NK-92 (cell line): Measurements from ENCODE around the gene ASB6.

Experiments used
- DNase-seq: peaks from one replicate; lab custom pipeline; 2025; ENCODE audit not compliant: unreplicated experiment; lab: John Stamatoyannopoulos, UW

ASB6 gene

GRCh38 chr9:129641750-129642585 is at the start of gene ASB6:
Gene ASB6, minus strand, starts transcription at chr9:129642151. Its CDS starts 152 bp downstream, at chr9:129641999.
- peak; percentile 41 for DNase-seq

- DNase-seq, result no peak
Measured at GRCh38 chr9:129688285-129689043, 46.5 kb upstream of the ASB6 start.

- no peak for DNase-seq
Measured at GRCh38 chr9:129687391-129687790, 45.4 kb upstream of the ASB6 start.

GRCh38 chr9:129686736-129687135 is 44.8 kb upstream of the ASB6 start:
- no peak for DNase-seq

- DNase-seq, result no peak
Measured at GRCh38 chr9:129685933-129686259, 43.9 kb upstream of the ASB6 start.

GRCh38 chr9:129685220-129685932 is 43.4 kb upstream of the ASB6 start:
- DNase-seq, result no peak

- no peak for DNase-seq
Measured at GRCh38 chr9:129682381-129682780, 40.4 kb upstream of the ASB6 start.

- no peak for DNase-seq
Measured at GRCh38 chr9:129681924-129682323, 40.0 kb upstream of the ASB6 start.

- DNase-seq, result no peak
Measured at GRCh38 chr9:129679537-129679936, 37.6 kb upstream of the ASB6 start.

- DNase-seq, result no peak
Measured at GRCh38 chr9:129678844-129679243, 36.9 kb upstream of the ASB6 start.

- no peak for DNase-seq
Measured at GRCh38 chr9:129677456-129677855, 35.5 kb upstream of the ASB6 start.

GRCh38 chr9:129676975-129677374 is 35.0 kb upstream of the ASB6 start:
- no peak for DNase-seq

GRCh38 chr9:129676287-129676686 is 34.3 kb upstream of the ASB6 start:
- DNase-seq, result no peak

- DNase-seq, result no peak
Measured at GRCh38 chr9:129675620-129676019, 33.7 kb upstream of the ASB6 start.

- DNase-seq, result no peak
Measured at GRCh38 chr9:129674229-129674628, 32.3 kb upstream of the ASB6 start.

GRCh38 chr9:129673602-129674001 is 31.7 kb upstream of the ASB6 start:
- no peak for DNase-seq

GRCh38 chr9:129672702-129673101 is 30.8 kb upstream of the ASB6 start:
- no peak for DNase-seq

- DNase-seq, result no peak
Measured at GRCh38 chr9:129671519-129671918, 29.6 kb upstream of the ASB6 start.

GRCh38 chr9:129671065-129671464 is 29.1 kb upstream of the ASB6 start:
- DNase-seq, result no peak

- no peak for DNase-seq
Measured at GRCh38 chr9:129669946-129670345, 28.0 kb upstream of the ASB6 start.

GRCh38 chr9:129669141-129669718 is 27.3 kb upstream of the ASB6 start:
- no peak for DNase-seq
